HG02678 (cell line): ENCODE measurements around the gene SLC16A13.
"Not testable (repeated sequence)": the region's sequence is repeated elsewhere in the genome, so short reads cannot be mapped to it uniquely, and the experiment has no call there.

Source experiments
- ATAC-seq: cut with Tn5 transposase; IDR thresholded peaks from one replicate; pipeline ENCODE4 v1.9.1; 2021; ENCODE audit warnings: mild to moderate bottlenecking, moderate library complexity; ENCODE audit not compliant: unreplicated experiment

Gene SLC16A13

GRCh38 chr17:7058831-7059447 lies 23.1 kb downstream of the SLC16A13 start:
- ATAC-seq, result no peak

- no peak for ATAC-seq
Observed at GRCh38 chr17:7060165-7060891, 24.5 kb downstream of the SLC16A13 start.

- no peak for ATAC-seq
Observed at GRCh38 chr17:7063518-7064094, 27.8 kb downstream of the SLC16A13 start.

- ATAC-seq, result no peak
Observed at GRCh38 chr17:7064261-7064660, 28.4 kb downstream of the SLC16A13 start.

GRCh38 chr17:7067198-7067597 lies 31.4 kb downstream of the SLC16A13 start:
- no peak for ATAC-seq

GRCh38 chr17:7068268-7068667 lies 32.5 kb downstream of the SLC16A13 start:
- ATAC-seq, result no peak

GRCh38 chr17:7070712-7071111 lies 34.9 kb downstream of the SLC16A13 start:
- no peak for ATAC-seq

- no peak for ATAC-seq
Observed at GRCh38 chr17:7072406-7072805, 36.6 kb downstream of the SLC16A13 start.

GRCh38 chr17:7074931-7075330 lies 39.1 kb downstream of the SLC16A13 start:
- ATAC-seq, result no peak

- ATAC-seq, result no peak
Observed at GRCh38 chr17:7077911-7078546, 42.2 kb downstream of the SLC16A13 start.

GRCh38 chr17:7078711-7079110 lies 42.9 kb downstream of the SLC16A13 start:
- no peak for ATAC-seq

- ATAC-seq, result no peak
Observed at GRCh38 chr17:7079581-7080455, 44.0 kb downstream of the SLC16A13 start, which contains the start of gene CLEC10A. Gene CLEC10A, minus strand, starts transcription at chr17:7080251. Its CDS starts 1,439 bp downstream, at chr17:7078812.

- ATAC-seq, result no peak
Observed at GRCh38 chr17:7080456-7081041, 44.7 kb downstream of the SLC16A13 start.

GRCh38 chr17:7081341-7082062 lies 45.7 kb downstream of the SLC16A13 start:
- ATAC-seq, result no peak

GRCh38 chr17:7083592-7083991 lies 47.8 kb downstream of the SLC16A13 start:
- no peak for ATAC-seq

- no peak for ATAC-seq
Observed at GRCh38 chr17:7084088-7084487, 48.3 kb downstream of the SLC16A13 start.

- not testable (repeated sequence) for ATAC-seq
Observed at GRCh38 chr17:7088442-7088841, 52.6 kb downstream of the SLC16A13 start.

GRCh38 chr17:7089570-7089969 lies 53.8 kb downstream of the SLC16A13 start:
- ATAC-seq, result not testable (repeated sequence)
